GM12864 (cell line): ENCODE measurements around the gene COL18A1.

Source experiments
- DNase-seq: peaks from one replicate; pipeline ENCODE4 v3.0.0-alpha.2; 2011; ENCODE audit warnings: low read depth
- H3K4me3 ChIP-seq: 2 replicates; pipeline ENCODE4 v1.5.1; 2011; ENCODE audit warnings: mild to moderate bottlenecking, low read depth, low read length, control low read depth
- TF ChIP-seq, protein P1 (sequence below): IDR thresholded peaks from 2 replicates; pipeline ENCODE4 v1.5.1; 2011; ENCODE audit warnings: low read depth, mild to moderate bottlenecking, moderate library complexity, low read length, control low read depth, inconsistent platforms; ENCODE audit errors: missing control alignments

Gene COL18A1

DNA sequence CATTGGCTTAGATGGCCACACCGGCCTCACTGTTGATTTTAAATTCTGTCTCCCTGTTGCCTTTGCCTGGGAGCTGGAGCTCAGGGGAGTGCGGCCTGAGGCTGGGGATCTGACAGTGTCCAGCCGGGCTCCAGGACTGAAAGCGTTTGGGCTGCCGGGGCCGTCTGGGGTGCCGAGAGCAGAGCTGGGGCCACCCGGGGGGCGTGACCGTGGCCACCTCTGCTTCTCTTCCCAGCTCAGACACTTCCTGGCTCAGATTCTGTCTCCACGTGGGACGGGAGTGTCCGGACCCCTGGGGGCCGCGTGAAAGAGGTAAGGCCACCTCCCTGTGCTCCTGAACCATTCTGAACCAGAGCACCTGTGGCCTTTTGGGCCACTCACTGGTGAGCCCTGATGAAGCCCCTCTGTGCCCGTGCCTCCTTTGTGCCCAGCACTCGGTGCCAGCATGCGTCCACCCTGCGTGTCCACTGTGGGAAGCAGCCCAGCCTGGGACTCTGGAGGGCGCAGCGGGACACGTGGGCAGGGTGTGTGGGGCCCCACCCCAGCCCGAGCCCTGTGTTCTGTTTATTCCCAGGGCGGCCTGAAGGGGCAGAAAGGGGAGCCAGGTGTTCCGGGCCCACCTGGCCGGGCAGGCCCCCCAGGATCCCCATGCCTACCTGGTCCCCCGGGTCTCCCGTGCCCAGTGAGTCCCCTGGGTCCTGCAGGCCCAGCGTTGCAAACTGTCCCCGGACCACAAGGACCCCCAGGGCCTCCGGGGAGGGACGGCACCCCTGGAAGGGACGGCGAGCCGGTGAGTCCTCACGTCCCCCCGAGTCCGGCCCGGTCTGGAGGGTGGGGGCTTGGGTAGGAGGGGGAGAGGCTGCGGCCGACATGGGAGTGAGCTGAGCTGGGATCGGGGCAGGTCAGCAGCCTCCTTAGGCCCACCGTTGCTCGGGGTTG lies 72.5 kb downstream of the COL18A1 start:
- no peak overlapping the region; the same call in 1 of the 2 replicates for H3K4me3 ChIP-seq
- DNase-seq, result no peak
- TF ChIP-seq, protein P1, sequence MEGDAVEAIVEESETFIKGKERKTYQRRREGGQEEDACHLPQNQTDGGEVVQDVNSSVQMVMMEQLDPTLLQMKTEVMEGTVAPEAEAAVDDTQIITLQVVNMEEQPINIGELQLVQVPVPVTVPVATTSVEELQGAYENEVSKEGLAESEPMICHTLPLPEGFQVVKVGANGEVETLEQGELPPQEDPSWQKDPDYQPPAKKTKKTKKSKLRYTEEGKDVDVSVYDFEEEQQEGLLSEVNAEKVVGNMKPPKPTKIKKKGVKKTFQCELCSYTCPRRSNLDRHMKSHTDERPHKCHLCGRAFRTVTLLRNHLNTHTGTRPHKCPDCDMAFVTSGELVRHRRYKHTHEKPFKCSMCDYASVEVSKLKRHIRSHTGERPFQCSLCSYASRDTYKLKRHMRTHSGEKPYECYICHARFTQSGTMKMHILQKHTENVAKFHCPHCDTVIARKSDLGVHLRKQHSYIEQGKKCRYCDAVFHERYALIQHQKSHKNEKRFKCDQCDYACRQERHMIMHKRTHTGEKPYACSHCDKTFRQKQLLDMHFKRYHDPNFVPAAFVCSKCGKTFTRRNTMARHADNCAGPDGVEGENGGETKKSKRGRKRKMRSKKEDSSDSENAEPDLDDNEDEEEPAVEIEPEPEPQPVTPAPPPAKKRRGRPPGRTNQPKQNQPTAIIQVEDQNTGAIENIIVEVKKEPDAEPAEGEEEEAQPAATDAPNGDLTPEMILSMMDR, result no peak

DNA sequence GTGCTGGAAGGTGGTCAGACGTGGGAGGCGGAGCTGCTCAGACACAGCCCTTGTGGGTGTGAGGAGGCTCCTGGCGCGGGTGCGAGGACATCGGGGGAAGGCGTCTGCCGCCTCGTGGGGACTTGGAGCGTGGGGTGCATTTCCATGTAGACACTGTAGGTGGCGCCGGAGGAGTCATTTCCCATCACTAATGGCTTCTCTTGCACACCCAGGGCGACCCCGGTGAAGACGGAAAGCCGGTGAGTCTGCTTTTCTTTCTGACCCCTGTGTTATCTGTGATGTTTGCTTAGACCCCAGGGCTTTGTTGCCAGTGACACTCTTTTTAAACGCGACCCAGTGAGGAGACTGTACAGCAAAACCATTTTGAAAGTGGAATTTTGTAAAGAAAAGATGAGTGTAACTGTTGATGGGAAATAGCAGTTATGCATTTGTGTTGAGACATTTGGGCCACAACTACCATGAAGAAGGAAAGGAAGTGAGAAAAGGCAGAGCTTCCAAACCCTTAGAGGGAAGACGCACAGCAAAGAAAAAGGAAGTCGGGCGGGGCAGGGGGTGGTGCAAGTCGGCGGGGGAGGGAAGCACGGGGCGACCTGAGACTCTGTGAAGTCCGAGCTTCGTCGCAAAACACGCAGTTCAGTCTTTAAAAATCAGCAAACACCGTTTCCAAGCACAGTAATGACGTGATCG lies 73.3 kb downstream of the COL18A1 start:
- TF ChIP-seq, protein P1, result peak; percentile 97
- peak; percentile 38 for DNase-seq
- H3K4me3 ChIP-seq, result peak overlapping the region; percentile 41

DNA sequence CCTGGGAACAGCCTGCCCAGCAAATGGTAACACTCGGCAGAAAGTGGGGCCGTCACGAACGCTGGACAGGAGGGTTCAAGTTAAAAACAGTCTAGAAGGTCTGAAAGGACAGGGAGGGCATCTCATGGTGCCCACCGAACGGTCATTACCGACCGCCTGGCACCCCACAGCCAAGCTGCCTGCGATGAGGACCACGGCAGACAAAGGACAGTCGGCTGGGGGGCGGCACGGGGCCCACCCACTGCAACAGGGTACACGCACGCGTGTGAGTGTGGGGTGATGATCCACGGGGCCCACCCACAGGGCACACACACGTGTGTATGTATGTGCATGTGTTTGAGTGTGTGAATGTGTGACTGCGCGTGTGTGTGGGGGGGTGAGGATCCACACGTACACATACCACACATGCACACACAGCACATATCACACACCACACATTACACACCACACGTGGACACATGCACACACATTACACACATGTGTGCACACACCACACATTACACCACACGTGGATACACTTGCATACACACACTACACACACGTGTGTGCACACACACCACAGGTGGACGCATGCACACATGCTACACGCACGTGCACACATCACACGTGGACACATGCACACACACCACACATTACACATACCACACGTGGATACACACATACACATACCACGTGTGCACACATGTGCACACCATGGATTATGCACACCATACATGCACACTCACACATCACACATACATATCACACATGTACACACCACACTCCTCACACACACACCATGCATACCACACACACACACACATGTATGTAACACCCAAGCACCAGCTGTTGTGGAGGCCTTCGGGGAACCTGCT lies 74.1 kb downstream of the COL18A1 start:
- TF ChIP-seq, protein P1, result no peak
- peak overlapping the region; percentile 41; the same call in 1 of the 2 replicates for H3K4me3 ChIP-seq
- no peak for DNase-seq

DNA sequence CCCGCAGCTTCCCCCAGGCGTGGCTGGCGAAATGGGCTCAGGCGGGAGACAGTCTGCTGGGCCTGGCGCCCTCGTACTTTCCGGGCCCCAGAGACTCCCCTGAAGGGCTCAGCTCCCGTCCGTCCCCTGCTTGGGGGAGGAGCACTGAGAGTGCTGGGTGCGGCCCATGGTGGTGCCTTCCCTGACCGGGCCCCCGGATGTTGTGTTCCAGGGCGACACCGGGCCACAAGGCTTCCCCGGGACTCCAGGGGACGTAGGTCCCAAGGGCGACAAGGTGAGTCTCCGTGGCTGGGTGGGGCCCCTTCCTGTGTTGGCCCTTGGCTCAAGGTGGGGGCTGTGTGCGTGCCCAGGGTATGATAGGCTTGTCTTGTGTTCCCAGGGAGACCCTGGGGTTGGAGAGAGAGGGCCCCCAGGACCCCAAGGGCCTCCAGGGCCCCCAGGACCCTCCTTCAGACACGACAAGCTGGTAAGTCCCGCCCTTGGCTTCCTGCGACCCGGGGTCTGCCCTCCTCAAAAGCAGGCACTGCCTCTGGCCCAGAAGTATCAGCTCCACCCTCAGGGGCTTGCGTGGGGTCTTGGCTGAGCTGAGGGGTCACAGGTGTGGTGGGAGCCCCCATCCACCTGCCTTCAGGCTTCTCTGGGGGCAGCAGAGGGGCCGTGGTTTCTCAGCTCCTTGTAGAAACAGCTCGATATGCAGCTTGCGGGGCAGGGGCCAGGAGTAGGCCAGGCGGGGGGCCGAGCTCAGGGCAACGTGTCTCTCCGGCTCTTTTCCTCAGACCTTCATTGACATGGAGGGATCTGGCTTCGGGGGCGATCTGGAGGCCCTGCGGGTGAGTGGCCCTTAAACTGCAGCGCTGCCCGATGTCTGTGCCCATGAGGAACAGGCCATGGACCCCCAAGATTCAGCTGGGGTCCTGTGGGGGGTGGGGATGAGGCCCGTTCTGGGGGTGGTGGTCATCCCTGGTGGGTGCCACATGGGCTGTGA lies 75.0 kb downstream of the COL18A1 start:
- DNase-seq, result no peak
- no peak overlapping the region for H3K4me3 ChIP-seq
- TF ChIP-seq, protein P1, result no peak

DNA sequence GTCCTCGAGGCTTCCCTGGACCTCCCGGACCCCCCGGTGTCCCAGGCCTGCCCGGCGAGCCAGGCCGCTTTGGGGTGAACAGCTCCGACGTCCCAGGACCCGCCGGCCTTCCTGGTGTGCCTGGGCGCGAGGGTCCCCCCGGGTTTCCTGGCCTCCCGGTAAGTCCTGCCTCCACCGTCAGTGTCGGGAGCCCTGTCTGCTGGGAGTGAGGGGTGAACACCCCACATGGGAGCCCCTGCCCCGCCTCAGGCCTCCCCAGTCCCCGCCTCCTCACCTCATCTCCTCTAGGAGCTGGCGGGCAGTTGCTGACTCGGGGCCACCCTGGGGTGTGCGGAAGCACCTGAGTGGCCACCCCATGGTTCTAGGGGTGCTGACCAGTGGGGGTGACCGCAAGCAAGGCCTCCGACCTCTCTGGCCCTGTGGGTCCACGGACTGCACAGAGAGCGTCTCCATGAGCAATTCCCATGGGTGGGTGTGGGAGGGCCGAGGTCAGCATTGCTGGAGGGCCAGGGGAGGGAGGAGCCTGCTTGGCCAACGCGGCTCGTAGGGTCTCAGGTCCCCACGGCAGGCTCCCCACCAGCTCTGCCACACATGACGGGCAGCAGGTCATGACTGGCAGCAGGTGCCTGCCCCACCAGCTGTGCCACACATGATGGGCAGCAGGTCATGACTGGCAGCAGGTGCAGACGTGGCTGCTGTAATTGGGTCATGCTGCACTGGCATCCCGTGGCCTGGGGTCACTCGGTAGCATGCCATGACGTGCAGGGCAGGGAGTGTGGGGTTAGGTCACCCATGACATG lies 75.9 kb downstream of the COL18A1 start:
- DNase-seq, result no peak
- TF ChIP-seq, protein P1, result no peak
- H3K4me3 ChIP-seq, result no peak overlapping the region
